GM21423 (cell line): Measurements from ENCODE around the gene GABRG3.

Source experiments
- ATAC-seq: cut with Tn5 transposase; IDR thresholded peaks from one replicate; pipeline ENCODE4 v1.9.1; 2021; ENCODE audit warnings: mild to moderate bottlenecking, moderate library complexity; ENCODE audit not compliant: unreplicated experiment

GABRG3 gene

DNA sequence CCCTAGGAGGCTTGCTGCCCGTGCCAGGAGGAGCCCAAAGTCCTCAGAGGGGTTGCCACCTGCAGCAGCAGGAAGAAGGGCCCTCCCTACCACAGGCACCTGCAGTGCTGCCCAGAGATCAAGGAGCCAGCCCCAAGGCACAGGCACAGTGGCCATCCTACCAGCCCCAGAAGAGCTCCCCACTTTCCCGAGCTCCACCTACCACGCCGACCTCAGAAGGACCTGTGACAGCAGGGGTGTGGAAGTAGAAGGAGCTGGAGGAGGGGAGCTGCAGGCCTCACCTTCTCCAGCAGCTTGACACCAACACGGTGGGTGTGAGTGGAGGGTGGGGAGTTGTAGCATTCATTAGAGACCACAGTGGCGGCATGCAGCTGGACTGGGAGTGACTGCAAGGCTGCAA, 485.8 kb downstream of the GABRG3 start:
- no peak for ATAC-seq

DNA sequence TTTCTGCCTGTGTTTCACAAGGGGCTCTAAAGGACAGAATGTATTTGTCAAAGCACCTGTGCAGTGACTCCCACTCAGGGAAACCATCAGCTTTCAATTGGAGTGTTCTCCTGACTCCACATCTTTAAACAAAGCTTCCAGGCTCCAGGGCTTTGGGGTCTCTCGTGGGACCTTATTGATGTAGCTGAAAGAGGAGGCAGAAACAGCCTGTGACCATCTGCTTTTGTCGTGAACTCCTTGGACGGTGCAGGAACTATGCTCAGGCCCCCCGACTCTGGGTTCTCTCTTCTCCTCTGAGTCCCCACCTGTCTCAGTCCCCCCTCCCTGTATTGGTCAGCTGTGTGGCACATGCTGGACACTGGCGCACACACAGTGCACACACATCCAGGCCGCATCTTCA, 486.8 kb downstream of the GABRG3 start:
- ATAC-seq, result no peak

DNA sequence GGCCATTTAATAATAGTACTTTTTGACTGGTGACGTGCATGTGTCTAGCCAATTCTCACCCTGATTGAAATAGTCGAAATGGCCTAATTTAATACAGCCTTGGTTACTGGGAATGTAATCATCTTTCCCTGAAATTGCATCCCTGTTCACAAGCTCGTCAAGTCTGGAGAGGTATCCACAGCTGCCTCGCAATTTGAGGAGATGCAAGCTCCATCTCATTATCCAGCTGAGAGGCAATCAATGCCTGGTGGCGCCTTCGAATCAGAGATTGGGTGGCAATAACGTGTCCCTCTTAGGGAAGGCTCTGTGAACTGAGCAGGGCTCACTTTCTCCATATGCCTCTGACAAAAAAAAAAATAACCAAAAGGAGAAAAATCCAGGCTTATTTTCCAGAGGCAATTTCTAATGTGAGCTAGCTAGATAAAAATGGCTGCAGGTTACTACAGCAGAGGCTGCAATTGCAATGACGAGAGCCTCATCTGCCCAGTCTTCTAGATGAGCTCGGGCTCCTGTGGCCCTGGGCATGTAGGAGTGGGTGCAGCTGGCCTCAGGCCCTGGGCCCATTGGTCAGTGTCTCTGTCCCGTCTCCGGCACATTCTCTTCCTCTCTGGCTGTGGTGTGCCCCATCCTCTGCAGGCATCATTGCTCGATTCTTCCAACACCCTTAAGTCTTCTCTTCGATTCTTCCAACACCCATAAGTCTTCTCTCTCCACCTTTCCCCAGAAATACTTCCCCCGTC, 487.5 kb downstream of the GABRG3 start:
- ATAC-seq, result no peak

- ATAC-seq, result no peak
Measured at GRCh38 chr15:27459836-27460235, 488.9 kb downstream of the GABRG3 start.

GRCh38 chr15:27461181-27461580, 490.2 kb downstream of the GABRG3 start:
- ATAC-seq, result no peak

GRCh38 chr15:27463525-27464088, 492.6 kb downstream of the GABRG3 start:
- no peak for ATAC-seq

DNA sequence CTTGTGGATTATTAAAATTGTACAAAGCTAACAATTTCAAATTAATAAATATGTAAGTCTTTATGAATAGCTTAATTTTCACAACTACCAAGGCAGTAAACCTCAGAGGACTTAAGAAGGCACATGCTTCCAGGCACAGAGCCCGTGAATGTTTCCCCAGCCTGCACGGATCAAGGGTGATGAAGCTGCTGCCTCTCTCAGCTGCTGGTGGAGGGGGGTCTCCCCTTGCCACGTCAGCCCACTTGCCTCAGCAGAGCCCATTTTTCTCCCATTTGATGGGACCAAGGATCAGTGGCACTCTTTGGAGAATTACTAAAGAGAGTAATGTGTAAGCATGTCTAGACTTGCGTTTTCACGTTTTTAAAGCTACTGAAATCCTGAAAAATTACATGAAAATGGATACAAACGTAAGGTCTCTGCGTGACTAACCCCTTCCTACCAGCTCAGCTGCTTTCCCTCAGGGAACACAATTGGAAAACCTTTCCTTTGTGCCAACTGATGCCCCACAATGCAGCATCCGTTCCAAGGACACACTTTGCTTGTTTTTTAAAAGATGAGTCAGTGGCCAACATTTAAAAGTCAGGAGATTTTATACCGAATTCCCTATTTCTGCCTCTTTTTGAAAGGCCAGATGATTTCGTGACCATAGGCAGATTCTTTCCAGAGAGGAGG, 494.1 kb downstream of the GABRG3 start:
- ATAC-seq, result no peak

- ATAC-seq, result no peak
Measured at GRCh38 chr15:27466758-27467157, 495.8 kb downstream of the GABRG3 start.

GRCh38 chr15:27468151-27468591, 497.2 kb downstream of the GABRG3 start:
- no peak for ATAC-seq

GRCh38 chr15:27473845-27474244, 502.9 kb downstream of the GABRG3 start:
- no peak for ATAC-seq

DNA sequence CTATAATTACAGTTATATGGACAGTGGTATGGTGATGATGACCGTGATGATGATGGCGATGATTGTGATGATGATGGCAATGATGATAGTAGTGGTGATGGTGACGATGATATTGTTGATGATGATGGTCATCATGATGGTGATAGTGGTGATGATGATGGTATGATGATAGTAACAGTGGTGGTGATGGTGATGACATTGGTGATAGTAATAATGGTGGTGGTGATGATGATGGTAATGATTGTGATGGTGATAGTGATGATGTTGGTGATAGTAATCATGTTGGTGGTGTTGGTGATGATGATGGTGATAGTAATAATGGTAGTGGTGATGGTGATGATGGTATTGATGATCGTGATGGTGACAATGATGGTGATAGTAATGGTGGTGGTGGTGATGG, 504.4 kb downstream of the GABRG3 start:
- no peak for ATAC-seq

DNA sequence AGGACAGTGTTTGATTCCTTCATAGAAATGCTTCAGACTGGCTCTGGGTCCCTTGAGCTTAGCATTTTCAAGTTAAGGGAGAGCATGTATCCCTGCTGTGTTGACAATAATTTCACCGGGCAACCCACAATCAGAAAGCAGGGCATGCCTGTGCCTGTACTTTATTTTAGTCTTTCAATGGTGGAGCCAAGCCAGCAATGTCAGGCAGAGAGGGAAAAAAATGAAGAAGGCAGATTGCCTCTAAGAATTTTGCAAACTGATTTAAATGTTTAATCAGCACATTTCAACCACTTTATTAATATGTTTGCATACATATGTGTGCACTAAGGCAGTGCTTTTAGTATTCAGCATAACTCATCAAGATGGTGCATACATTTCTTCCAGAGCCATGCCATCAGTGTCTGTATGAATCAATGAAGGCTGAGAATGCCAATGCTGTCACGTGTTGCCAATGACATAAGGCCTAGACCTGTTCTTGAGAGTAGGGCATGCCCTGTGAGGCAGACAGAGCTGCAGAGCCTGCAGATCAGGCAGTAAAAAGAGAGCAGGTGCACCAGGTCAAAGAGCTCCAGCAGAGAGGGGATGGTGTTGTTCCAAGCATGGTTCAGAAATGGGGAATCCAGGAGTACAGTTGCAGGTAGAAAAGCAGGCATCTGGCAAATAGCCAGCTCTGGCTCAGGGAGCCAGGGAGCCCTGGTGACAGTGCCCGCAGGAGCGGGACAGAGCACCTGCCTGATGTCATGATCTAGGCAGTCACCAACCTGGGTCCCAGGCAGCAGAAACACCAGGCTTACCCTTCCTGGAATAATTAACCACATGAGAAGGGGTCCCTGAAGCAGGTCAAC, 508.5 kb downstream of the GABRG3 start:
- no peak for ATAC-seq

GRCh38 chr15:27480141-27480530, 509.2 kb downstream of the GABRG3 start:
- ATAC-seq, result no peak

DNA sequence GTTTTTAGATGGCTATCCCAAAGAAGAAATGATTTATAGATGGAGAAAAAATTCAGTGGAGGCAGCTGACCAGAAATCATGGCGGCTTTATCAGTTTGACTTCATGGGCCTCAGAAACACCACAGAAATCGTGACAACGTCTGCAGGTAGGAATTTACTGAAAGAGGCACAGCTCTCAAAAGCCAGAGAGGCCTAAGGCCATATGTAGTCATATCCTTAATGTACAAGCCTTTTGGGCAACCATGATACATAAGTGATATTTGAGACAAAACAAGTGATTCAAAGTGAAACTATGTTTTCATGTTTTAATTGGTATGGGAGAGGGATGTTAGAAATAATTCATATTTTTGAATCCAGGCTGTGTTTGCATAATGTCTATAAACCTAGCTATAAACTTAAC, 509.7 kb downstream of the GABRG3 start:
- ATAC-seq, result no peak

DNA sequence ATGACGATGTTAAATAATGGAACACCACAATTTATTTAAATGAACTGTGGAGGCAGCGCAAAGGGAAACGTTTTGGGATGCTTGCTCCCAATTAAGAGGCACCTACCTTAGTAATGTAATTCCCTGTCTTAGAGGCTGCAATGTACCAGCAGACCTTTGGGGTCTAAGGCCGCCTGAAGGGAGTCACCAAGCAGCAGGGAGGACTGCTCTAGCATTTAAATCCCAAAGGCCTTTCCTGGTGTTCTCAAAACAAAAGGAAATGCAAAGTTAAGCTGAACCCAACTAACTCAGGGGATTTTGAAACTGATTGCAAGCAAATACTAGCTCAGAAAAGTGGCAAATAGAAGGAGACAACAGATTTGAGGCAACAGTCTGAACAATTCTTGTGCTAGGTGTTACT, 510.8 kb downstream of the GABRG3 start:
- ATAC-seq, result no peak

DNA sequence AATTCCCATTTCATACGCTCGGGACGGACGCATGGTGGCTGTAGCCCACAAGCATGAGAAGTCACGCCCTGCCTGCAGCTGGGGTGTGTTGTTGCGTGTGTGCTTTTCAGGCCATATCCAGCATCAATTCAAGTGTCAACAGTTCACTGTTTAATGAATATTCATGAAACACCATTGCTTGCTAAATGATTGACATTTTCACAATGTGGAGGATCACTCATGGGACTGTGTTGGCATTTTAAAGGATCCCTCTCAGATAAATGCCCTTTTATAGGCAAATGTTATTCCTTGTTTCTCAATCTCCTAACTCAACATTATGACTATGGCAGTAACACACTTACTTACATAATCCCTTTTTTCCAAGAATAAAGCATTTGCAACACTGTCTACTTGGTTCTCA, 511.3 kb downstream of the GABRG3 start:
- ATAC-seq, result no peak

- no peak for ATAC-seq
Measured at GRCh38 chr15:27483124-27483523, 512.1 kb downstream of the GABRG3 start.

GRCh38 chr15:27485265-27485664, 514.3 kb downstream of the GABRG3 start:
- no peak for ATAC-seq

DNA sequence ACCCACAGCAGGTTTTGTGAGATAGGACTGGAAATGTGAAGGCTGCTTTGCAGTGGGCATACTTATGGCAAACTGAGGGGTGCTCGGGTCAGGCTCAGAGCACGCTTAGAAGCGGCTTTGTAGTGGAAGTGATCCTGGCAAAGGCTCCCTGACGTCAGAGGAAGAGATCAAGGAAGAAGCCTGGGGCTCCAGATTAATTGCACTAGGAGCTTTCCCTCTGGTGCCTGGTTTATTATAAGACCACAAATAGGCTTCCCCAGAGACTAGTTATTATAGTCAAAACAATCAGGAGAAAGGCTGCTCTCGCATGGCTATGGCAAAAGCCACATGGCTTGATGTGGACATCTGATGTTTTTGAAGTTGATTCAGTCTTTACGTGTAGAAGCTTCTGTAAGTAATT, 515.1 kb downstream of the GABRG3 start:
- no peak for ATAC-seq

DNA sequence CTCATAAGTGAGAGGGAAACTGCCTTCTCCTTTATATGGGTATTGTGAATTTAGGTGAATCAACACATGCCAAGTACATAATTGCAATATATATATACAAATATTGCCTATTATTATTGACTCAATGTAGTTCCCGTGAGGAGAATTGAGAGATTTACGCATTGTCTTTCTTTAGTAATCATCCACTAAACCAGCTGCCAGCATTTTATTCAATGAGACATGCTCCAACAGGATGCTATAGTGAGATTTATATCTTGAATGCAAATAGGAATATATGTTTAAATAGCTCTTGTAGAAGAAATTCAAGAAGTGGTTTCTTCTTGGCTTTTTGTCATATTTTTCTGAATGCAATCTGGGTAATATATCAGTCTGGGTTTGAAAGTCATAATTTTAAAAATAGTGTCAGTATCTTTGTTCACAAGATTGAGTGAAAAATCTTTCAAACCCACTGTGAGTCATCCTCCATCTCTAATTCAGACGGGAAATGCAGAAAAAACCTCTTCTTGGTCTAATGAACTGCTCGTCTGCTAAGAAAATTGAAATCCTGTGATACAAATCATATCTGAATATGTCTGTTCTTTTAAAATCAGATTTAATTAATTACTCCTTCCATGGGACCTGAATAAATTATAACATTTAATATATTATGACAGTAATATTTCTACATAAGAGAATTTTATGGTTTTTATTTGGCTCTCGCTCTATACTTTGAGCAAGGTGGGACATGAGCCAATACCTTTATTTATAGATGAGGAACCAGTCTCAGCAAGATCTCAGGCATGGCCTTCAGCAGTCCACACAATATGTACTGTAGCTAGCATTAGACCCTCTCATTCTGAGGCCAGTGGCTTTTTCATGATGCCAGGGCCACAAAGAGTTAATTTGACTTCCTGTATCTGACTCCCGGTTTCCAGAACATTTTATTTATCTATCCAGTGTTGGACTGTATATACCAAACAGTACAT, 516.0 kb downstream of the GABRG3 start:
- no peak for ATAC-seq
